Stimulated activated CD4-positive, alpha-beta T cell treated with anti-CD3 and anti-CD28 coated beads, Interleukin-1b, Interleukin-23, amount 100 ng/mL, for 24 hours (primary cell): ENCODE measurements around the gene PRH2.
A peak's percentile ranks its signal among the peaks of the same experiment; 100 is the strongest.

Experiments
- DNase-seq, 4 experiments: peaks; one replicate each; pipeline ENCODE4 v3.0.0-alpha.2; 2020; ENCODE audit warnings: low read depth in 4 of 4, low spot score in 1 of 4

PRH2 gene

DNA sequence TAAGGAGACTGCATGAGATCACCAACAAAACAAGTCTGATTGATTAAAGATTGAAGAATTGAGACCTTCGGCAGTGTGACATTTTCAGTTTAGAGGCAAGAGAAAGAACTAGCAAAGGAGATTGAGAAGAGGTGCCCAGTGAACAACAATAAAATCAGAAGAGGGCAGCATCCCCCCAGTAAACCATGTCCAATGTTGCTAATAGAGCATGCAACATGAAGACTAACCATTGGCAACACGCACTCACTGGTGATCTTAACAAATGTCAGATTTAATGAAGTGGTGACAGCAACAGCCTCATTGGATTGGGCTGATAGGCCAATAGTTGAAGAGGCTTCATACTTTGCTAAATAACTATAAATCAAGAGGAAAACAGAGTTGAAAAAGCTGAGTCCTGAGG, 30.8 kb downstream of the PRH2 start:
- DNase-seq: no peak

GRCh38 chr12:10960211-10960610, 31.2 kb downstream of the PRH2 start:
- DNase-seq: no peak

DNA sequence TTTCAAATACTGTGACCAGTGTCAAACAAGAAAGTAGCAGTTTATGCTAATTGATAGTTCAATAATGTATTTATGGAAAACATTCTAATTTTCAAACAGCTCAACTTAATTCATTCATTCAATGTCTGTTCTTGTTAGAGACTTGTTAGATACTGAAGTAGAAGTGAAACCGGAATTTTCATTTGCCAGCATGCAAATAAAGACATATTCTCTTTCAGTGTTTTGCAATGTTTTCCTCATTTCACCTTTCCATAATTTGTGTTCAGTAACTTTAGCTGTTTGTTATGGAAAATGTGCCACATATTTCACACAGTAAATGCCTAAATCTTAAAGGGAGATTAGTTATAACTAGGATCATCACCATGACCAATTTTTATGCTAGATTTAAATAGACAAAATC, 36.4 kb downstream of the PRH2 start:
- no peak for DNase-seq

DNA sequence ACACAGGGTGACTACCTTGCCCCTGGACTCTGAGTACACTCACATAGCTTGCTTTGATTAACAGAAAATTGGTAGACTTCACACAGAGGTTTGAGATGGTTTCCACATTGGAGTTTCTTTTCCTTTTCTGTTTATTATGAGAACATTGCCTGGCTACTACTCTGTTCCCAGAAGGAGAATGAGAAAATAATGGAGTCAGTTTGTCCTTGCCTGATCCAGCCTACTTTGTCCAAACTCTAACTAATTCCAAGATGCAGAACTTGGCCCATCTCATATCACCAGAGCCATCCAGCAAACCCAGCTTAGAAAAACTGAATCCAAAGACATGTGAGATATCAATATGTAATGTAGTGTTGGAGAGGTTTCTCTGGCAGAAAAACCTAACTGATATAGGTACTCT, 37.3 kb downstream of the PRH2 start:
- no peak for DNase-seq

- no peak for DNase-seq
Observed at GRCh38 chr12:10967409-10967808, 38.4 kb downstream of the PRH2 start.

GRCh38 chr12:10968765-10969456, 39.9 kb downstream of the PRH2 start:
- no peak for DNase-seq

GRCh38 chr12:10974965-10975364, 45.9 kb downstream of the PRH2 start:
- no peak for DNase-seq

DNA sequence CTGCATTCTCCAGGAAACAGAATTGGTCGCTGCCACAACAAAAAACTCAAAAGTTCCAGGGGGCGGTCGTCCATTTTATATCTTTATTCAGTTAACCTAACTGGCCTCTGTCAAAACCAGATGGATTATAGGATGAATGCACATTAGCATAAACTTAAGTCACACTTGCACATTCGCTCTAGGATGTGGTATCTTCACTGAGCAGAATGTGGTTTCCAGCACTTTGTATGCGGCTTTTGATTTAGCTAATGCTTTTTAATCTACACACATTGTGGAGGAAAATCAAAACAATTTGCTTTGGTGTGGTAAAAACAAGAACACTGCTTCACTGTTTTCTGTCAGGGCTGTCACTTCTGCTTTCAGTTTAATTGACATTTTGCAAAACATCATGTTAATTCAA, 53.2 kb downstream of the PRH2 start:
- DNase-seq: peak in 2 of 4 experiments; percentile 3
